Neural cell (in vitro differentiated cells): ENCODE data around the gene FIGNL2. TPM values are rescaled to one million over a fixed set of nuclear protein-coding genes. Genes with fewer than 3 reads are reported as not detected.

Experiments used
- H2AFZ ChIP-seq: fragments of 200-600, 300-800 bp; sonication (generic), shearing (Covaris generic); 2 replicates; pipeline ENCODE4 v1.6.0; 2014; ENCODE audit warnings: low read depth, mild to moderate bottlenecking, antibody characterized with exemption, low read length, moderate library complexity
- H3F3A ChIP-seq: fragments of 200-600 bp; shearing (Covaris generic); 2 replicates; pipeline ENCODE4 v1.6.1; 2016; ENCODE audit warnings: mild to moderate bottlenecking, moderate library complexity, mixed read lengths, antibody characterized with exemption, low read length; ENCODE audit not compliant: insufficient read depth, poor library complexity, severe bottlenecking
- H3K27ac ChIP-seq: fragments of 200-600, 300-800 bp; sonication (generic), shearing (Covaris generic); 2 replicates; pipeline ENCODE4 v1.5.1; 2014; ENCODE audit warnings: mild to moderate bottlenecking, low read length, moderate library complexity
- H3K27me3 ChIP-seq: fragments of 300-800, 200-600 bp; sonication (generic), shearing (Covaris generic); 2 replicates; pipeline ENCODE4 v1.6.0; 2014; ENCODE audit warnings: mild to moderate bottlenecking, low read depth, low read length, moderate library complexity; ENCODE audit not compliant: insufficient read depth
- H3K36me3 ChIP-seq: fragments of 300-800, 200-600 bp; sonication (generic), shearing (Covaris generic); 2 replicates; pipeline ENCODE4 v1.5.1; 2014; ENCODE audit warnings: mild to moderate bottlenecking, antibody characterized with exemption, low read length, moderate library complexity; ENCODE audit not compliant: insufficient read depth
- H3K4me2 ChIP-seq: fragments of 300-800, 200-600 bp; sonication (generic), shearing (Covaris generic); 2 replicates; pipeline ENCODE4 v1.6.0; 2014; ENCODE audit warnings: mild to moderate bottlenecking, low read length
- H3K4me3 ChIP-seq: fragments of 300-800, 200-600 bp; sonication (generic), shearing (Covaris generic); 2 replicates; pipeline ENCODE4 v1.5.1; 2014; ENCODE audit warnings: mild to moderate bottlenecking, low read length, moderate library complexity
- H3K79me2 ChIP-seq: fragments of 200-600 bp; shearing (Covaris generic); replicated peaks from 2 replicates; pipeline ENCODE4 v1.6.0; 2014; ENCODE audit warnings: mild to moderate bottlenecking, low read length, moderate library complexity; ENCODE audit not compliant: insufficient read depth
- H3K9ac ChIP-seq: fragments of 300-800, 200-600 bp; sonication (generic), shearing (Covaris generic); 2 replicates; pipeline ENCODE4 v1.6.1; 2016; ENCODE audit warnings: mild to moderate bottlenecking, low read length, mixed read lengths
- H3K9me2 ChIP-seq: fragments of 200-600 bp; shearing (Covaris generic); 2 replicates; pipeline ENCODE4 v1.6.1; 2016; ENCODE audit warnings: mild to moderate bottlenecking, low read length, mixed read lengths; ENCODE audit not compliant: insufficient read depth
- H3K9me3 ChIP-seq: fragments of 200-600, 300-800 bp; sonication (generic), shearing (Covaris generic); 2 replicates; pipeline ENCODE4 v1.6.1; 2016; ENCODE audit warnings: mild to moderate bottlenecking, mixed run types, low read length, moderate library complexity, mixed read lengths
- H4K20me1 ChIP-seq: fragments of 200-600 bp; shearing (Covaris generic); 2 replicates; pipeline ENCODE4 v1.6.1; 2016; ENCODE audit warnings: mild to moderate bottlenecking, mixed run types; ENCODE audit not compliant: insufficient read depth
- EP300 ChIP-seq: fragments of 450-650 bp; conservative IDR thresholded peaks from 2 replicates; pipeline ENCODE4 v1.6.1; 2014; ENCODE audit warnings: antibody characterized with exemption, mild to moderate bottlenecking, moderate library complexity; ENCODE audit not compliant: poor library complexity, severe bottlenecking
- MXI1 ChIP-seq: fragments of 450-650 bp; conservative IDR thresholded peaks from 2 replicates; pipeline ENCODE4 v1.6.1; 2014; ENCODE audit warnings: antibody characterized with exemption, mild to moderate bottlenecking; ENCODE audit not compliant: poor library complexity, severe bottlenecking
- POLR2AphosphoS5 ChIP-seq: IDR thresholded peaks from 2 replicates; pipeline ENCODE4 v1.6.1; 2012
- RAD21 ChIP-seq: fragments of 450-650 bp; conservative IDR thresholded peaks from 2 replicates; pipeline ENCODE4 v1.6.1; 2014; ENCODE audit warnings: antibody characterized with exemption, mild to moderate bottlenecking, moderate library complexity
- SMC3 ChIP-seq: fragments of 450-650 bp; conservative IDR thresholded peaks from 2 replicates; pipeline ENCODE4 v1.6.1; 2014; ENCODE audit warnings: antibody characterized with exemption, mild to moderate bottlenecking, moderate library complexity; ENCODE audit not compliant: poor library complexity
- TAF1 ChIP-seq: IDR thresholded peaks from 2 replicates; pipeline ENCODE4 v1.6.1; 2012; ENCODE audit warnings: low read depth
- polyA plus RNA-seq: library from polyadenylated mRNA; depleted of rRNA; stranded (reverse); fragments of >200 nt; gene quantifications from 2 replicates; pipeline ENCODE4 v1.2.3, GENCODE V29; 2014
- TF ChIP-seq, protein P1 (sequence below): fragments of 450-650 bp; IDR thresholded peaks from 2 replicates; pipeline ENCODE4 v1.5.1; 2014; ENCODE audit warnings: antibody characterized with exemption, mild to moderate bottlenecking, moderate library complexity; ENCODE audit not compliant: poor library complexity, severe bottlenecking
- TF ChIP-seq, protein P2 (sequence below): IDR thresholded peaks from 2 replicates; pipeline ENCODE4 v1.6.1; 2012; ENCODE audit warnings: borderline replicate concordance

FIGNL2 gene
- polyA plus RNA-seq, 1 donor from 2014 or later = 0.21 TPM

DNA sequence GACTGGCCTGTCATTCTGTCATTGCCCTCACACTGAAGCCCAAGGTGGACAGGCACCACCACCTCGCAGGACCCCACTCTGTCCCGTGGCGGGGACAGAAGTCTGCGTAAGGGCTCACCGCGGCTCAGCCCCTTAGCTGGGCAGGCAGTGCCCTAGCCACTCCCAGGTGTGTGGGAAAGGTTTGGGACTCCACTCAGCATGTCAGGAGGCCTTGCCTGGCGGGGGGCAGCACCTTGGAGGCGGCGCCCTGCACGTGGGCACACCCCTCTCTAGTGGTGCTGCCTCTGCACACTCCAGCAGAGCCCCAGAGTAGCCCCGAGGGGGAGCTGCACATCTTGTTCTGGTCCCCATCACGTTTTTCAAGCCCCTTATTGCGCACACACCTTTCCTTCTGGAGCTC, 35.6 kb downstream of the FIGNL2 start:
- H3K4me2 ChIP-seq = no peak overlapping the region
- H3K4me3 ChIP-seq = no peak overlapping the region
- no peaks in the 10 kb centered on the region for H3K36me3 ChIP-seq
- no peaks in the 10 kb centered on the region for H3K79me2 ChIP-seq
- H3K9me3 ChIP-seq = no peaks in the 10 kb centered on the region
- H3K27me3 ChIP-seq = peaks cover 16% of the 10 kb centered on the region
- no peak overlapping the region for H3K27ac ChIP-seq
- no peaks in the 10 kb centered on the region for H4K20me1 ChIP-seq
- no peak overlapping the region for H2AFZ ChIP-seq
- H3K9me2 ChIP-seq = no peaks in the 10 kb centered on the region
- no peak for TF ChIP-seq SMC3
- TF ChIP-seq RAD21 = no peak
- no peak for TF ChIP-seq MXI1
- TF ChIP-seq POLR2AphosphoS5 = no peak
- TF ChIP-seq, protein P1, sequence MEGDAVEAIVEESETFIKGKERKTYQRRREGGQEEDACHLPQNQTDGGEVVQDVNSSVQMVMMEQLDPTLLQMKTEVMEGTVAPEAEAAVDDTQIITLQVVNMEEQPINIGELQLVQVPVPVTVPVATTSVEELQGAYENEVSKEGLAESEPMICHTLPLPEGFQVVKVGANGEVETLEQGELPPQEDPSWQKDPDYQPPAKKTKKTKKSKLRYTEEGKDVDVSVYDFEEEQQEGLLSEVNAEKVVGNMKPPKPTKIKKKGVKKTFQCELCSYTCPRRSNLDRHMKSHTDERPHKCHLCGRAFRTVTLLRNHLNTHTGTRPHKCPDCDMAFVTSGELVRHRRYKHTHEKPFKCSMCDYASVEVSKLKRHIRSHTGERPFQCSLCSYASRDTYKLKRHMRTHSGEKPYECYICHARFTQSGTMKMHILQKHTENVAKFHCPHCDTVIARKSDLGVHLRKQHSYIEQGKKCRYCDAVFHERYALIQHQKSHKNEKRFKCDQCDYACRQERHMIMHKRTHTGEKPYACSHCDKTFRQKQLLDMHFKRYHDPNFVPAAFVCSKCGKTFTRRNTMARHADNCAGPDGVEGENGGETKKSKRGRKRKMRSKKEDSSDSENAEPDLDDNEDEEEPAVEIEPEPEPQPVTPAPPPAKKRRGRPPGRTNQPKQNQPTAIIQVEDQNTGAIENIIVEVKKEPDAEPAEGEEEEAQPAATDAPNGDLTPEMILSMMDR = no peak
- TF ChIP-seq, protein P2, sequence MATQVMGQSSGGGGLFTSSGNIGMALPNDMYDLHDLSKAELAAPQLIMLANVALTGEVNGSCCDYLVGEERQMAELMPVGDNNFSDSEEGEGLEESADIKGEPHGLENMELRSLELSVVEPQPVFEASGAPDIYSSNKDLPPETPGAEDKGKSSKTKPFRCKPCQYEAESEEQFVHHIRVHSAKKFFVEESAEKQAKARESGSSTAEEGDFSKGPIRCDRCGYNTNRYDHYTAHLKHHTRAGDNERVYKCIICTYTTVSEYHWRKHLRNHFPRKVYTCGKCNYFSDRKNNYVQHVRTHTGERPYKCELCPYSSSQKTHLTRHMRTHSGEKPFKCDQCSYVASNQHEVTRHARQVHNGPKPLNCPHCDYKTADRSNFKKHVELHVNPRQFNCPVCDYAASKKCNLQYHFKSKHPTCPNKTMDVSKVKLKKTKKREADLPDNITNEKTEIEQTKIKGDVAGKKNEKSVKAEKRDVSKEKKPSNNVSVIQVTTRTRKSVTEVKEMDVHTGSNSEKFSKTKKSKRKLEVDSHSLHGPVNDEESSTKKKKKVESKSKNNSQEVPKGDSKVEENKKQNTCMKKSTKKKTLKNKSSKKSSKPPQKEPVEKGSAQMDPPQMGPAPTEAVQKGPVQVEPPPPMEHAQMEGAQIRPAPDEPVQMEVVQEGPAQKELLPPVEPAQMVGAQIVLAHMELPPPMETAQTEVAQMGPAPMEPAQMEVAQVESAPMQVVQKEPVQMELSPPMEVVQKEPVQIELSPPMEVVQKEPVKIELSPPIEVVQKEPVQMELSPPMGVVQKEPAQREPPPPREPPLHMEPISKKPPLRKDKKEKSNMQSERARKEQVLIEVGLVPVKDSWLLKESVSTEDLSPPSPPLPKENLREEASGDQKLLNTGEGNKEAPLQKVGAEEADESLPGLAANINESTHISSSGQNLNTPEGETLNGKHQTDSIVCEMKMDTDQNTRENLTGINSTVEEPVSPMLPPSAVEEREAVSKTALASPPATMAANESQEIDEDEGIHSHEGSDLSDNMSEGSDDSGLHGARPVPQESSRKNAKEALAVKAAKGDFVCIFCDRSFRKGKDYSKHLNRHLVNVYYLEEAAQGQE = no peak
- TF ChIP-seq EP300 = no peak
- TF ChIP-seq TAF1 = no peak
- no peak overlapping the region for H3K9ac ChIP-seq
- no peaks in the 10 kb centered on the region for H3F3A ChIP-seq

DNA sequence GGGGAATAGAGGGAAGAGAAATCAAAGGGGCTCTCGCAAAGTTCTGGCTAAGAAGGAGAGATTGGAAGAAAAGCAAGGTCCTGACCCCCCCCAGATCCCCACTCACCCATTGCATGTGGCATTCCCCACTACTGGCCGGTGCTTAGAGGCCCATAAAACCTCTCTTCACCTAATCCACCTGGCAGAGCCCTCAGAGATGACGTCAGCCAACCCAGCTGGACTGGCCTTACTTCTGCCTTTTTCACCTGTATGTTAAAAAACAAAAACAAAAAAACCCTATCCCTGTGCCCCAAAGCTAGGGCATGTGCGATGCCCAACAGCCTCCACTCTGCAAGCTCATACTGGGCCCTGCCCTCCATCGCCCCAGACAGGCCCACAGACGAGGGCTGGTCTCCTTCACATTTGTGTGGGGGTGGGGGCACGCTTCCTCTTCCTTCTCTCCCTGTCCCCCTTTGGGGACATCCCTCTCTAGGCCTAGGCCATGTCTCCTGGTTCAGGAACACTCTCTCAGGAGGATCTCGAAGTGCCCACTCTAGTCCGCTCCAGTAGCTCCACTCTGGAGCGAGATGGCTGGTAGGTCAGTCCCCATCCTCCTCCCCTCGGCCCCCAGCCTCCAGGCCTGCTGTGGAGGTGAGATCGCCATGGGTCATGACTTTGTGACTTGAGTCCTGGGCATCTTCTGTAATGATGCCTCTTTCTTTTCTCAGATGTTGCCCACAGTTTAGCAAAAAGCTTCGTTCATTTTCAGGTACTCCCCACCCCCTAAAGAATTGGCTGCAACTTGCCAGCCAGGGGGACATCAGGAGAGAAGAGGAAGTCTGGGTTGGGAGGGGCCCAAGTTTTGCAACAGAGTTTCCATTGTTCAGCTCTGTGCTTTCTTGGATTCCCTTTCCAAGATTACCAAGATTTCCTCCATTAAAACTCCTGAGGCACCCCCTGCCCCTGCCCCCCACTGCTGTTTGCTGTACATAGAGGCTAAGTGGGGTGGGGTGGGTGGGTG, 37.0 kb downstream of the FIGNL2 start:
- H3K4me3 ChIP-seq = no peak overlapping the region
- TF ChIP-seq RAD21 = no peak
- no peak for TF ChIP-seq EP300
- no peak overlapping the region for H3K9ac ChIP-seq
- no peaks in the 10 kb centered on the region for H3K36me3 ChIP-seq
- peaks cover 16% of the 10 kb centered on the region for H3K27me3 ChIP-seq
- no peak overlapping the region for H3K4me2 ChIP-seq
- no peaks in the 10 kb centered on the region for H3K9me3 ChIP-seq
- no peaks in the 10 kb centered on the region for H3K79me2 ChIP-seq
- H4K20me1 ChIP-seq = no peaks in the 10 kb centered on the region
- H3F3A ChIP-seq = no peaks in the 10 kb centered on the region
- H3K9me2 ChIP-seq = no peaks in the 10 kb centered on the region
- H3K27ac ChIP-seq = no peak overlapping the region
- H2AFZ ChIP-seq = no peak overlapping the region
